Pons (tissue), 1 donor: Measurements from ENCODE around the gene SIX2.

Experiments
- DNase-seq: peaks from one replicate; pipeline ENCODE4 v3.0.0-alpha.2; 2016; ENCODE audit warnings: low spot score

The SIX2 gene

GRCh38 chr2:45000921-45001868 is 8.1 kb downstream of the SIX2 start:
- DNase-seq, result no peak

GRCh38 chr2:45000341-45000901 is 8.8 kb downstream of the SIX2 start:
- DNase-seq, result no peak

- DNase-seq, result no peak
These were observed 9.7 kb downstream of the SIX2 start for GRCh38 chr2:44999540-44999939.

DNA sequence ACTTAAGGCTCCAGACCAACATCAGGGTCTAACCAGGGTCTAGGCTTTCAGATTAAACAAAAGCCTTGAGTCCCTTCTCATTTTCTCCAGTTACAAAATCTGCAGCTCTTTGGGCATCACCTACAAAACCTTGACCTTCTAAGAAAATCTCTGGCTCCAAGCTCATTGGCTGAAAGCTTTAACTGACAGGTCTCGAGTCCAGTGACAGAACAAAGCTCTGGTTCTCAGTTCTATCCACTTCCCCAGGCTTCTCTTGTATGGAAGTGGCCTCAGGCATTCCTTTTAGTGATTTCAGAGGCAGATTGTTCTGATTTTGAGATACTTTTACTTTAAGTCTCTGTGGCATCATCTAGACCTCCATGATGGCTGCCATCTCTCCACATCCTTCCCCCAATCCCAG is 11.3 kb downstream of the SIX2 start:
- DNase-seq, result no peak

DNA sequence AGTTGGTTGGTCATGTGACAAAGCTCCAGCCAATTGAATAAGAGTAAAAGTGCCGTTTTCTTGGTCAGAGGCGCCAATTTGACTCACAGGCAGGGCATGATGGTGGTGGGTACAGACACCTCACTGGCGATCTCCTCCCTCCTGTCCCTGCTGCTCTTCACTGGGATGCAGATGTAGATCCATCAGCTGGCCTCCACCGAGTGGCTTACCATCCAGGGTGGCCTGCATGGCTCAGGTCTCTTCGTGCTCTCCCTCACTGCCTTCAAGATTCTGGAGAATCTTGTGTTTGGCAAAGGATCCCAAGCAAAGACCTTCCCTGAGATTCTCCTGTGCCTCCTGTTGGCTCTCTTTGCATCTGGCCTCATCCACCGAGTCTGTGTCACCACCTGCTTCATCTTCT is 12.9 kb downstream of the SIX2 start:
- DNase-seq, result no peak

DNA sequence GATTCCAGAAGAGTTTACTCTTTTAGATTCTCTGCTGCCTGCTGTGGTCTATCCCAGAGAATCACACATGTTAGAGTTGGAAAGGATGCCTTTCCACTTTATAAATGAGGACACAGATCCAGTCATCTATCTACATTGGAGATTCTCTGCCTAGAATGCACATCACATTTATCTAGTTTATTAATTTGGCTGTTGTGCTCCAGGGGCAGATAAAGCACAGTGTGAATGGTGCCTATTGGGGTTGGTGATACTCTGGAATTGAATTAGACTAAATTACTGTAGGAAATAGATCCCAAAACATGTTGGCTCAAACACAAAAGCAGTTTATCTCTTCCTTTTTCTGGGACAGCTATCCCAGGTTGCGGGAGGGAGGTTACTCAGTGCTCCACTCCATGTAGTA is 14.9 kb downstream of the SIX2 start:
- DNase-seq, result no peak

DNA sequence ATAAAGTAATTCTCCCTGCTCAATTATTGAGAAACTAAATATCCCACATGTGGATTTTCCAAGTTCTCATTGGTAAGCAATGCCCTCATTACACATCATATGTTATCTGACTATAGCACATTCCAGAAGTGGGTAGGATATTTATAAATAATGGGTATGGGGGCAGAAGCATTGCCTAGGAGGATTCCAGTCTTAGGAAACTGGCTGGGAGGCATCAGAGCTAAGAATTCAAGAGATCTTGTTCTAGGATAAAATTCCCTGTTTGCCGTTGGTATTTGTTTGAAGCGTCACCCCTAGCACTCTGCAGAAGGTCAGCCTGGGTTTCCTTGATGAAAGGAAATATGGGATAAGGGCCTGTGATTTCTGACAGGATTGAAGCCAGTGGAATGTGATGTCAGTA is 20.1 kb downstream of the SIX2 start:
- no peak for DNase-seq

GRCh38 chr2:44983836-44984604 is 25.2 kb downstream of the SIX2 start:
- DNase-seq, result no peak

DNA sequence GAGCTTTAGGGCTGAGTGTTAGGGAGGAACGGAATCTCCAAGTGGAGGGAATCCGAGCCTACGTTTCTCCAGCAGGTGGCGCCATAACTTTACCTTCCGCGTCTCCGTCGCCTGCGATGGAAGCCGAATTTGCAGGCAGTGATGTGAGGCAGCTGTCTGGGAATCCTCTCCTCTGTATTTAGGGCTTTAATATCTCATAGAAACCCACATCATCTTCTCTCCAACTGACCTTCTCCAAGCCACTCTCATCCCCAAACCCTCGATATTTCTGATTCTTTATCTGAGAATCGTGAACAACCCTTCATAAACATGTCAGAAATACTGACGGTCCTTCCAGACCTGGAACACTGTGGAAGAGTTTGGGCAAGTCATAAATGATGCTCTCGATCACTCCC is 27.5 kb downstream of the SIX2 start:
- peak; percentile 53 for DNase-seq

GRCh38 chr2:44980751-44981713 is 28.2 kb downstream of the SIX2 start:
- DNase-seq, result no peak

DNA sequence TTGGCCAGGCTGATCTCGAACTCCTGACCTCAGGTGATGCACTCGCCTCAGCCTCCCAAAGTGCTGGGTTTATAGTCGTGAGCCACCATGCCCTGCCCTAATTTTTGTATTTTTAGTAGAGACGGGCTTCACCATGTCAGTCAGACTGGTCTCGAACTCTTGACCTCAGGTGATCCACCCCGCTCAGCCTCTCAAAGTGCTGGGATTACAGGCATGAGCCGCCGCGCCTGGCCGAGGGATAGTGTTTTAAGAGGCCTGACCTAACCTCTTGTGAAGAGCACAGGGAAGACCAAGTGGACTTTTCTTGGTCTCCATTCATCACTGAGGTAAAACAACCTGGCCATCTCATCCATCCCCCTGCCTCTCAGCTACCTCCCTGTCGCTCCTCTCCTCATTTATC is 29.7 kb downstream of the SIX2 start:
- DNase-seq, result no peak

DNA sequence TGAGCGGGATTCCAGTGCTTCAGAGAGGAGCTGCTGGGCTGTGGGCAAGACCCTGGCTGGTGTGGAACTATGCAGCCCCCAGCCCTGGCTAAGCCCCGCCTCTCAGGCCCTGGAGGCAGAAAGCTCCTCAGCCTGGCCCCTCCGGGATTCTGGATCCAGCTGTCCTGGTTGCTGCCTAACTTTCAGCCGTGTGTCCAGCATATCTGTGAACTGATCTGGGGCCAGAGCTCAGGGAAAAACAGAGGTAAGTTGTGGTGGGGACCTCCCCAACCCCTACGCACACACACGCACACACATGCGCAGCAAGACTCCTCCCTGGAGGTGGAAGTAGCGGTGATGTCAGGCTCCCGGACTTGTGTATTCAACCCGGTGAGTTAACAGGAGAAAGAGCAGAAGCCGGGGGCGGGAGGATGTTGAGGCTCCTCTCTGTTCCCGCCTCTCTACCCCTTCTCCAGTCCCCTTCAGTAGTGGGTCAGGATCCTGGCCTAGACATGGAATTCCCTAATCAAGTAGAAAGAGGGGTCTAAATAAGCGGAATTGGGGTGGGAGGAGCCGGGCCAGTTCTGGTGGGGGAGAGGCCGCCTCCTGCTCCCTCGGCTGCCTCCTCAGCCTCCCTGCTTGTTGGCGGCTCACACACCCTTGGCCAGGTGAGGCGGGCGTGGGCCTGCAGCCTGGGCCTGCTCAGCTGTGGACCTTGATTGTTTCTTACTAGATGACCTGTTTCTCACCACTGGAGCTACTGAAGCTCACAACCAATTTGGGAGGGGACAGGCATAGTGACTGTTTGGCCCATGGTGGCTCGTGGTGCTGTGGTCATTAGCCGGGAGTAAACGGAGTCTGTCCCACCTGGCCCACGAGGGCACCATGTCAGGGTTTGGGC is 33.4 kb downstream of the SIX2 start:
- DNase-seq, result no peak

DNA sequence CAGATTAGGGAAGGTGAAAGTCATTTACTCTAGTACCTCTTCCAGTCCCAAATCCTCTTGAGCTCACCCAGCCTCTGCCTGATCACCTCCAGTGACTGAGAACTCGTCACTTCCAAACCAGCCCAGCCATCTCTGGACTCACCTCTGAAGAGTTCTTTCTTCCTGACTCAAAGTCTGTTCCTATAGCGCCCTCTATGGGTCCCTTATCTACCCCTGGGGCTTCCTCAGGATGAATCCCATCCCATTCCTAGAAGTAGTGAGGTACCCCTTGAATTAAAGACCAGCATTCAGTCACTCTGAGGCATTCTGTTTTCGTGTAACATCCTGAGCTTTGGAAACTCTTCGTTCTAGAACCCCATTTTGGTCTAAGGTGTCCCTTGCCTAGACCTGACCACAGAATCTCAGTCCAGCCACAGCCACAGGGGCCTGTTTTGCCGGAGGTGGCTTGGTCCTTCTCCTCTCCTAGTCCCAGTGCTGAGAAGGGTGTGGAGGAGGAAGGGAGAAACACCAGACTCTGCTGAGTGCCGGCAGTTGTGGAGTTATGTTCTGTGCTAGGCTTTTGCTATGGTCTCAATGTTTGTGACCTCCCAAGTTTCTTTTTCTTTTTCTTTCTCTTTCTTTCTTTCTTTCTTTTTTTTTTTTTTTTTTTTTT is 35.1 kb downstream of the SIX2 start:
- DNase-seq, result no peak

DNA sequence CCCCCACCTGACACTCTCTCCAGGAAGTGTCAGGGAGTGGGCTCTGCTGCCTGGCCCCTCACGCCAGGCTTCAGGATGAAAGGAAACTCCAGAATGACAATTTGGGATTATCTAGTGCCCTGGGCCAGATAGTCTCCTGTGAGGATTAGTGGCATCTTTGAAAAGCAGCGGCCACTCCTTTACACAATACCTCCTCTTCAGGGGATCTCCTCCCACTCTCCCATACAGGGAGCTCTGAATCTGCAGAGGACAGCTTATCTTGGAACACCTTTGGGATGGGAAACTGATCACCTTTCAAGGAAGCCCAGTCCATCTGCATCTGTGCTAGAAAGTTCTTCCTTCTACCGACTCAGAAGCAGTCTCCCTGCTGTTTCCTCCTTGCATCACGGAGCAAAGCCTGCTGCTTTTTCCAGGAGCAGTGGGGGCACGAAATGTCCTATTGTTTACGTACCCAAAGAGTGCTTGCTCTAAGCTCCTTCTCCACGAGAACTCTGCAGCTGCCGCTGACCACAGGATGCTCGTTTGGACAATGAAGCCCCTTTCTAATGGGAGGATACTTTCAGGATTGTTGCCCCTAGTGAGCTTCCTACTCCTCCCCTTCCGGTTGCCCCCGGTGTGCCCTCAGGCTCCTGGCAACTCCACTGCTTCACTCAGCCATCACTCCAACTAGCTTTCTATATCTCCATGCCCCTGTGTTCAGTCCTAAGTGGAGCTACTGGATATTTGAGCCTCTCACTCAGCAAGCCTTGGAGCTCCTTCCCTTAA is 36.3 kb downstream of the SIX2 start:
- no peak for DNase-seq

DNA sequence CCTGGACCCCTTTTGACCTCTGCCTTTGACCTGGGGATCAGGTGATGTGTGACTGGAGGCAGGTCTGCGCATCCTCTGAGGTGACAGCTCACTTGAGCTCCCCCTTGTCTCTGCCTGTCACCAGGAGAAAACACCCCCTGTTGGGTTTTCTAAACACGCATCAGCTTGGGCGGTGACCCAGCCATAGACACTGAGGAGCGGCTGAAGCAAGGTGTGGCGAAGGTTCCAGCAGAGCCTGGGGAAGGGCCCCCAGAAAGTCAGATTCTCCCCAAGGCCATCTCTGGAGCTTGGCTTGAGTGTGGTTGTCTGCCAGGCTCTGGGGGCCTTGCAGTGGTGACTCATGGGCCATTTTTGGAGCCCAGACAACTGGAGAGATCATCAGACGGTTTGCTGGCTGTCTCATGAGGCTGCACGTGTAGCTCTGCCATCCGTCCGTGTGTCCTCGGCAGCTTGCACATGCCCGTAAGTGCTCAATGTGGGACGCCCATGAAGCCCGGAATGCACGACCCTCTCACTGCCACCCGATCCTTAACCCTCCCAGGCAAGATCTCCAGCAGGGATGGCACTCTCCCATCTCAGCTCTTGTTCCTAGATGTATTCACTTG is 38.3 kb downstream of the SIX2 start:
- no peak for DNase-seq

- no peak for DNase-seq
These were observed 39.3 kb downstream of the SIX2 start for GRCh38 chr2:44969936-44970335.

- no peak for DNase-seq
These were observed 41.4 kb downstream of the SIX2 start for GRCh38 chr2:44967727-44968432.

GRCh38 chr2:44967056-44967455 is 42.2 kb downstream of the SIX2 start:
- DNase-seq, result no peak
